Neural progenitor cell (in vitro differentiated cells): Measurements from ENCODE around the gene SLC14A1. TPM values are rescaled to one million over a fixed set of nuclear protein-coding genes. Genes with fewer than 3 reads are reported as not detected.
A peak's percentile ranks its signal among the peaks of the same experiment; 100 is the strongest.

Experiments
- DNase-seq: peaks from one replicate; pipeline ENCODE4 v3.0.0-alpha.2; 2016; ENCODE audit warnings: low spot score
- H2AFZ ChIP-seq: fragments of 200-600 bp; sonication (generic); replicated peaks from 2 replicates; pipeline ENCODE4 v1.6.1; 2016; ENCODE audit warnings: antibody characterized with exemption
- H3F3A ChIP-seq: fragments of 200-600 bp; sonication (generic); 2 replicates; pipeline ENCODE4 v1.6.1; 2016; ENCODE audit warnings: antibody characterized with exemption, low read depth
- H3K27ac ChIP-seq: fragments of 200-600 bp; sonication (generic); 2 replicates; pipeline ENCODE4 v1.5.1; 2016; ENCODE audit warnings: mild to moderate bottlenecking
- H3K27me3 ChIP-seq: fragments of 200-600 bp; sonication (generic); 2 replicates; pipeline ENCODE4 v1.6.1; 2016; ENCODE audit warnings: mild to moderate bottlenecking, moderate library complexity
- H3K36me3 ChIP-seq: fragments of 200-600 bp; sonication (generic); 2 replicates; pipeline ENCODE4 v1.5.1; 2016
- H3K4me1 ChIP-seq: fragments of 200-600 bp; sonication (generic); 2 replicates; pipeline ENCODE4 v1.6.1; 2016; ENCODE audit warnings: mixed run types
- H3K4me2 ChIP-seq: fragments of 200-600 bp; sonication (generic); 2 replicates; pipeline ENCODE4 v1.6.1; 2016
- H3K4me3 ChIP-seq: fragments of 200-600 bp; sonication (generic); 2 replicates; pipeline ENCODE4 v1.5.1; 2016
- H3K79me2 ChIP-seq: fragments of 200-600 bp; sonication (generic); 2 replicates; pipeline ENCODE4 v1.6.1; 2016; ENCODE audit warnings: low read depth
- H3K9ac ChIP-seq: fragments of 200-600 bp; sonication (generic); 2 replicates; pipeline ENCODE4 v1.6.1; 2016
- H3K9me3 ChIP-seq: fragments of 200-600 bp; sonication (generic); 2 replicates; pipeline ENCODE4 v1.5.1; 2016; ENCODE audit warnings: low read depth
- H4K20me1 ChIP-seq: fragments of 200-600 bp; sonication (generic); 2 replicates; pipeline ENCODE4 v1.6.1; 2016; ENCODE audit warnings: low read depth
- H3K27ac Mint-ChIP-seq: 3 replicates; pipeline ENCODE4 v1.8.0; 2021; ENCODE audit warnings: mixed read lengths
- H3K27me3 Mint-ChIP-seq: 2 replicates; pipeline ENCODE4 v1.8.0; 2022; ENCODE audit warnings: low read depth, mild to moderate bottlenecking, inconsistent platforms, moderate library complexity, mixed read lengths; ENCODE audit not compliant: insufficient read depth
- H3K36me3 Mint-ChIP-seq: 3 replicates; pipeline ENCODE4 v1.8.0; 2021; ENCODE audit warnings: mixed read lengths
- H3K4me1 Mint-ChIP-seq: 3 replicates; pipeline ENCODE4 v1.8.0; 2021; ENCODE audit warnings: mixed read lengths
- H3K4me3 Mint-ChIP-seq: 3 replicates; pipeline ENCODE4 v1.8.0; 2021; ENCODE audit warnings: mild to moderate bottlenecking, moderate library complexity, mixed read lengths
- H3K9me3 Mint-ChIP-seq: 3 replicates; pipeline ENCODE4 v1.8.0; 2020; ENCODE audit warnings: mixed read lengths
- CTCF ChIP-seq: fragments of 200-600 bp; sonication (generic); IDR thresholded peaks from 2 replicates; pipeline ENCODE4 v1.5.1; 2017; ENCODE audit warnings: antibody characterized with exemption, mild to moderate bottlenecking
- EZH2 ChIP-seq: fragments of 200-600 bp; sonication (generic); IDR thresholded peaks from 2 replicates; pipeline ENCODE4 v1.6.1; 2017; ENCODE audit warnings: antibody characterized with exemption, mild to moderate bottlenecking, moderate library complexity
- EZH2phosphoT487 ChIP-seq: fragments of 200-600 bp; sonication (generic); IDR thresholded peaks from 2 replicates; pipeline ENCODE4 v1.6.1; 2017; ENCODE audit warnings: antibody characterized with exemption
- total RNA-seq: library from RNA; depleted of rRNA; stranded (reverse); fragments of >200 nt; gene quantifications from 2 replicates; pipeline ENCODE4 v1.2.3, GENCODE V29; 2015; ENCODE audit warnings: low replicate concordance

SLC14A1 gene
- total RNA-seq, 1 donor from 2014 or later: not detected

- H3K9ac ChIP-seq: no peak overlapping the region
- no peaks in the 10 kb centered on the region for H3K9me3 ChIP-seq
- H3K9me3 Mint-ChIP-seq: peaks cover 2% of the 10 kb centered on the region
- TF ChIP-seq EZH2phosphoT487: no peak
- no peak for TF ChIP-seq CTCF
- no peak for TF ChIP-seq EZH2
- no peaks in the 10 kb centered on the region for H4K20me1 ChIP-seq
- DNase-seq: peak; percentile 13
- H3K36me3 Mint-ChIP-seq: no peaks in the 10 kb centered on the region
- H3K27me3 ChIP-seq: no peaks in the 10 kb centered on the region
- no peaks in the 10 kb centered on the region for H3K36me3 ChIP-seq
- H3F3A ChIP-seq: no peaks in the 10 kb centered on the region
- H3K79me2 ChIP-seq: no peaks in the 10 kb centered on the region
- peaks cover under 1% of the 10 kb centered on the region for H3K4me1 Mint-ChIP-seq
- peaks cover 7% of the 10 kb centered on the region for H3K27me3 Mint-ChIP-seq
- no peak overlapping the region for H3K27ac Mint-ChIP-seq
- peak overlapping the region; percentile 32 for H3K4me3 ChIP-seq
- H3K4me1 ChIP-seq: no peaks in the 10 kb centered on the region
- peak overlapping the region; percentile 73 for H3K4me3 Mint-ChIP-seq
- no peak overlapping the region for H3K27ac ChIP-seq
- H2AFZ ChIP-seq: no peak overlapping the region
- peak overlapping the region; percentile 55 for H3K4me2 ChIP-seq
Measured at GRCh38 chr18:45775241-45775676, 51.3 kb downstream of the SLC14A1 start.

GRCh38 chr18:45775743-45776142, 51.8 kb downstream of the SLC14A1 start:
- H3K79me2 ChIP-seq: no peaks in the 10 kb centered on the region
- no peak overlapping the region for H3K27ac ChIP-seq
- Mint-ChIP-seq H3K9me3 (no peaks in the 10 kb centered on the region), H3K4me3 (no peak overlapping the region), H3K27ac (no peak overlapping the region), H3K36me3 (no peaks in the 10 kb centered on the region), H3K4me1 (peaks cover 2% of the 10 kb centered on the region), H3K27me3 (peaks cover 7% of the 10 kb centered on the region)
- H3K4me1 ChIP-seq: no peaks in the 10 kb centered on the region
- H2AFZ ChIP-seq: no peak overlapping the region
- no peaks in the 10 kb centered on the region for H3K27me3 ChIP-seq
- H4K20me1 ChIP-seq: no peaks in the 10 kb centered on the region
- peak overlapping the region; percentile 32 for H3K4me3 ChIP-seq
- DNase-seq: no peak
- no peaks in the 10 kb centered on the region for H3K36me3 ChIP-seq
- no peaks in the 10 kb centered on the region for H3K9me3 ChIP-seq
- H3K9ac ChIP-seq: no peak overlapping the region
- no peak for TF ChIP-seq CTCF
- TF ChIP-seq EZH2phosphoT487: no peak
- TF ChIP-seq EZH2: no peak
- no peaks in the 10 kb centered on the region for H3F3A ChIP-seq
- H3K4me2 ChIP-seq: peak overlapping the region; percentile 55

GRCh38 chr18:45777393-45777792, 53.4 kb downstream of the SLC14A1 start:
- no peak overlapping the region for H3K27ac ChIP-seq
- H3K36me3 ChIP-seq: no peaks in the 10 kb centered on the region
- H3K4me2 ChIP-seq: no peak overlapping the region
- peaks cover 2% of the 10 kb centered on the region for H3K4me1 Mint-ChIP-seq
- H3K27me3 ChIP-seq: no peaks in the 10 kb centered on the region
- H3K36me3 Mint-ChIP-seq: no peaks in the 10 kb centered on the region
- no peak for DNase-seq
- no peak overlapping the region for H3K4me3 ChIP-seq
- H4K20me1 ChIP-seq: no peaks in the 10 kb centered on the region
- H3F3A ChIP-seq: no peaks in the 10 kb centered on the region
- H3K4me1 ChIP-seq: no peaks in the 10 kb centered on the region
- no peak overlapping the region for H3K27ac Mint-ChIP-seq
- peaks cover 7% of the 10 kb centered on the region for H3K27me3 Mint-ChIP-seq
- TF ChIP-seq EZH2: no peak
- no peak for TF ChIP-seq EZH2phosphoT487
- TF ChIP-seq CTCF: no peak
- no peak overlapping the region for H3K9ac ChIP-seq
- no peaks in the 10 kb centered on the region for H3K79me2 ChIP-seq
- no peaks in the 10 kb centered on the region for H3K9me3 ChIP-seq
- no peak overlapping the region for H2AFZ ChIP-seq
- H3K9me3 Mint-ChIP-seq: no peaks in the 10 kb centered on the region
- no peak overlapping the region for H3K4me3 Mint-ChIP-seq
